Effector memory CD4-positive, alpha-beta T cell (primary cell): Measurements from ENCODE around the gene TP53BP2.

Experiments
- DNase-seq, 3 donors: peaks; one replicate each; pipeline ENCODE4 v3.0.0-alpha.2; 2020
- H3K27ac ChIP-seq: 2 replicates; pipeline ENCODE4 v1.7.0; 2013; ENCODE audit warnings: mild to moderate bottlenecking, low read length, moderate library complexity; ENCODE audit not compliant: insufficient read depth, poor library complexity, severe bottlenecking
- H3K27me3 ChIP-seq: replicated peaks from 2 replicates; pipeline ENCODE4 v1.7.0; 2013; ENCODE audit warnings: mild to moderate bottlenecking, low read length; ENCODE audit not compliant: insufficient read depth, control insufficient read depth, poor library complexity, severe bottlenecking
- H3K36me3 ChIP-seq: 2 replicates; pipeline ENCODE4 v1.7.0; 2013; ENCODE audit warnings: mild to moderate bottlenecking, low read length, moderate library complexity; ENCODE audit not compliant: control insufficient read depth, insufficient read depth
- H3K4me1 ChIP-seq: 2 replicates; pipeline ENCODE4 v1.7.0; 2013; ENCODE audit warnings: low read length, mild to moderate bottlenecking; ENCODE audit not compliant: control insufficient read depth, insufficient read depth, poor library complexity, severe bottlenecking
- H3K4me3 ChIP-seq: 2 replicates; pipeline ENCODE4 v1.7.0; 2013; ENCODE audit warnings: low read length, low read depth, mild to moderate bottlenecking; ENCODE audit not compliant: insufficient read depth, poor library complexity, severe bottlenecking
- H3K9me3 ChIP-seq: 2 replicates; pipeline ENCODE4 v1.7.0; 2013; ENCODE audit warnings: mild to moderate bottlenecking, low read length, moderate library complexity; ENCODE audit not compliant: control insufficient read depth

Gene TP53BP2

GRCh38 chr1:223834660-223835263 is 11.0 kb downstream of the TP53BP2 start:
- no peaks in the 10 kb centered on the region for H3K27me3 ChIP-seq
- H3K4me1 ChIP-seq, result peaks cover 40% of the 10 kb centered on the region
- H3K4me3 ChIP-seq, result no peak overlapping the region
- no peaks in the 10 kb centered on the region for H3K9me3 ChIP-seq
- H3K27ac ChIP-seq, result peak overlapping the region; percentile 51
- H3K36me3 ChIP-seq, result no peaks in the 10 kb centered on the region
- no peak for DNase-seq

GRCh38 chr1:223833948-223834347 is 11.8 kb downstream of the TP53BP2 start:
- no peak for DNase-seq
- Histone ChIP-seq H3K27me3 (no peaks in the 10 kb centered on the region), H3K4me3 (no peak overlapping the region), H3K36me3 (no peaks in the 10 kb centered on the region), H3K27ac (peak overlapping the region; percentile 76), H3K9me3 (no peaks in the 10 kb centered on the region), H3K4me1 (peaks cover 40% of the 10 kb centered on the region)

- Histone ChIP-seq H3K4me3 (peak overlapping the region; percentile 19), H3K27ac (peak overlapping the region; percentile 76), H3K4me1 (peaks cover 33% of the 10 kb centered on the region), H3K9me3 (no peaks in the 10 kb centered on the region), H3K36me3 (no peaks in the 10 kb centered on the region), H3K27me3 (no peaks in the 10 kb centered on the region)
- no peak for DNase-seq
Observed at GRCh38 chr1:223832637-223832943, 13.2 kb downstream of the TP53BP2 start.

DNA sequence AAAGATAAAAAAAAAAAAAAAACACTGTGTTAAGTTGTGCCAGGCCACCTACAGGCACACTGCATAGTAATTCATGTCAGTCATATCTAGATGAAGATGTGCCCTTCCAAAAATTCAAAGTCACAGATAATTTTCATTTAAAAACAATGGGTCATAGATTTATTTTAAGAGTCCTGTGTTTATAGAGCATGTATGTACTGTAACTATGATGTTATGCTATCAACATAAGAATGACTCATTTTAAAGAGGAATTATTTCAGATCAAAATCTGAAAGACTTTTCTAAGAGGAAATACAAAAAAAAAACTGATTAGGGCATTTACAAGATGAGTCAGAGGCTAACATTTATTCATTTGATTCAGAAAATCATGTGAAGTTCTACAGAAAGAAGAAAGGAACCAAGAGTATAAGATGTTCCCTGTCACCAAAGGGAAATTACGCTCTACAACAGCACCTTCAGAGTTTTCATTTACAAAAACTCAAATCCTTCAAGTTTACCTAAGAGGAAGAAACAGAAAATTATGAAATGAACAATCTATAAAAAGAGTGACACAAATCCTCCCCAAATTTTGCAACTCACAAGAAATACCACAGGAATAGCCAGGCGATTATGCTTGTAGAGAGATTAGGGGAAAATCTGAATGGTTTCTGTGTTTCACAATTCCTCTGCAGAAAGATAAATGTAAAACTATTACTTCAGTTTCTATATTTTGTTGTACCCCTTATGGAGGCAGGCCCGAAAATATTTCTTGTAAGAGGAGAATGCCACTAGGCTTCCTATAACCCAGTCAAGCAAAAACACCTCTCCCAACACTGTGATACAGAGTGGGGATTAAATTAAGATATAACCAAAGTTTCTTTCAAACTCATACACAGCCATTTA is 13.8 kb downstream of the TP53BP2 start:
- DNase-seq, result no peak
- H3K4me1 ChIP-seq, result peaks cover 36% of the 10 kb centered on the region
- peak overlapping the region; percentile 19 for H3K4me3 ChIP-seq
- no peaks in the 10 kb centered on the region for H3K36me3 ChIP-seq
- no peaks in the 10 kb centered on the region for H3K9me3 ChIP-seq
- H3K27me3 ChIP-seq, result no peaks in the 10 kb centered on the region
- peak overlapping the region; percentile 76 for H3K27ac ChIP-seq

GRCh38 chr1:223829678-223830077 is 16.1 kb downstream of the TP53BP2 start:
- H3K4me1 ChIP-seq, result peaks cover 35% of the 10 kb centered on the region
- no peaks in the 10 kb centered on the region for H3K9me3 ChIP-seq
- DNase-seq, result no peak
- no peak overlapping the region for H3K4me3 ChIP-seq
- H3K27me3 ChIP-seq, result no peaks in the 10 kb centered on the region
- H3K36me3 ChIP-seq, result no peaks in the 10 kb centered on the region
- no peak overlapping the region for H3K27ac ChIP-seq

GRCh38 chr1:223828162-223828848 is 17.4 kb downstream of the TP53BP2 start:
- H3K27ac ChIP-seq, result no peak overlapping the region

GRCh38 chr1:223827193-223827663 is 18.5 kb downstream of the TP53BP2 start:
- DNase-seq, result no peak
- H3K27me3 ChIP-seq, result no peaks in the 10 kb centered on the region
- H3K4me1 ChIP-seq, result peaks cover 25% of the 10 kb centered on the region
- no peak overlapping the region for H3K4me3 ChIP-seq
- no peaks in the 10 kb centered on the region for H3K9me3 ChIP-seq
- H3K27ac ChIP-seq, result no peak overlapping the region
- no peaks in the 10 kb centered on the region for H3K36me3 ChIP-seq

More at GRCh38 chr1:223828162-223828848, 17.4 kb downstream of the TP53BP2 start:
- no peaks in the 10 kb centered on the region for H3K9me3 ChIP-seq
- peaks cover 33% of the 10 kb centered on the region for H3K4me1 ChIP-seq
- no peaks in the 10 kb centered on the region for H3K36me3 ChIP-seq
- DNase-seq, result no peak
- no peak overlapping the region for H3K4me3 ChIP-seq
- H3K27me3 ChIP-seq, result no peaks in the 10 kb centered on the region

DNA sequence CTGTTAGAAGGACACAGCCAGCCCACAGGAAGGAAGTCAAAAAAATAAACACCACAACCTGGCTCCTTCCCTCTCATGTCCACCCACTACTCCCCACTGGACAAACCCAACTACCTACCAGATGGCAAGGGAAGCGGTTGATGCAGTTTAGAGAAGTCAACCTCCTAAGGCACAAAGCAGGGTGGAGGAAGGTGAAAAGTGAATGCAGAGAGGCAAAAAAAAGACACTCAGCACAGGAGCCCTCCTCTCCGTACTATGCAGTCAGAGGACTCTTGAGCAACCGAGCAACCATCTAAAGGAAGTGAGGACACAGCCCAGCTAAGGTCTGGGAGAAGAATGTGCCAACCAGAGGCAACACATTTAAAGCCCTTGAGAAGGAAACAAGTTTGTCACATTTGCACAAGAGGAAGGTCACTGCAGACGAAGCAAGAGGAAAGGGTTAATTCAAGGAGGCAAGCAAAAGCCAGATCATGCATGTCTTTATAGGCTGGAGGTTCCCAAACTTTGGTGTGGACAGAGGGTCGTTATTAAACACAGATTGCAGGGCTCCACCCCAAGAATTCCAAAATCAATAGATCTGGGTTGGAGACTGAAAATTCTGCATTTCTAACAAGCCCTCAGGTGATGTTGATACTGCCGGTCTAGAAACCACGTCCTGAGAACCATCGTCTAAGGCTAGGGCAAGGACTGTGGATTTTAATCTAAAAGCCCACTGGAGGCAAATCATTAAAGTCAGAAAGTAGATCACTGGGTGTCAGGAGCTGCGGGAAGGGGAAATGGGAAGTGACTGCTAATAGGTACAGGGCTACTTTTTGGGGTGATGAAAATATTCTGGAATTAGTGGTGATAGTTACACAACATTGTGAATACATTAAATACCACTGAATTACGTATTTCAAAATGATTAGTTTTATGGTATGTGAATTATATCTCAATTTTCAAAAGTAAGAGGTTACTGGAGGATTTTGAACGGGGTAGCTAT is 19.7 kb downstream of the TP53BP2 start:
- H3K4me3 ChIP-seq, result no peak overlapping the region
- H3K9me3 ChIP-seq, result no peaks in the 10 kb centered on the region
- peaks cover 20% of the 10 kb centered on the region for H3K4me1 ChIP-seq
- peak overlapping the region; percentile 3 for H3K27ac ChIP-seq
- no peaks in the 10 kb centered on the region for H3K27me3 ChIP-seq
- peaks cover 5% of the 10 kb centered on the region for H3K36me3 ChIP-seq
- no peak for DNase-seq

DNA sequence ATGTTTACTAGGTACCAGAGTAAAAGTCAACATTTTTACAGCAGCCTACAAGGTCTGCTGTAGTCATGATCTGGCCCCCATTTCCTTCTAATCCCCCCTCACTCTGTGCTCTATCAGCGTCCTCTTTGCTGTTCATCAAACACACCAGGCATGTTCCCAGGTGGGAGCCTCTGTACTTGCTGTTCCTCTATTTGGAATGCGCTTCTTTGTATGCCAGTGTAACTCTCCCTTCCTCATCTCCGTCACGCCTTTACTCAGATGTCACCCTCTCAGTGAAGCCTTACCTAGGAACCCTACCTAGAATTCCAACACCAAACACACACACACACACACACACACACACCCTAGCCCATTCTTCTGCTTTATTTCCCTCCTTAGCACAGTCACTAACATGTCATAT is 21.0 kb downstream of the TP53BP2 start:
- Histone ChIP-seq H3K27ac (no peak overlapping the region), H3K4me1 (peaks cover 20% of the 10 kb centered on the region), H3K4me3 (no peak overlapping the region), H3K9me3 (no peaks in the 10 kb centered on the region), H3K36me3 (peaks cover 18% of the 10 kb centered on the region), H3K27me3 (no peaks in the 10 kb centered on the region)
- no peak for DNase-seq
